Right lung (tissue), 5 donors: ENCODE measurements around the gene TGDS. TPM values are rescaled to one million over a fixed set of nuclear protein-coding genes. Genes with fewer than 3 reads are reported as not detected.

Experiments used
- polyA plus RNA-seq, 5 donors: library from polyadenylated mRNA; unstranded; fragments of 120-200 nt; gene quantifications; one replicate each; pipeline versions ENCODE4 v1.2.1 to v1.2.3, GENCODE V29; 2013; ENCODE audit warnings: inconsistent platforms in 1 of 5, low replicate concordance in 1 of 5; ENCODE audit not compliant: insufficient read length in 5 of 5, insufficient read depth in 1 of 5

The TGDS gene
- polyA plus RNA-seq, 5 donors = 16.9 to 25.6 (median 23.8) TPM

Other genes starting within 250 kb of the TGDS start
- under 1 TPM; 0.24 to 0.37 (median 0.35) TPM for gene DCT, start 116.5 kb downstream of the TGDS start, polyA plus RNA-seq
- gene GPR180, start 5.7 kb upstream of the TGDS start, polyA plus RNA-seq = 1 to 10 TPM; 6.2 to 8.5 (median 8.0) TPM
- under 1 TPM; 0.35 to 0.66 (median 0.47) TPM for gene SOX21, start 116.4 kb upstream of the TGDS start, polyA plus RNA-seq